GM18868 (cell line): ENCODE data around the gene APOM.

Source experiments
- ATAC-seq: cut with Tn5 transposase; IDR thresholded peaks from one replicate; pipeline ENCODE4 v1.9.1; 2021; ENCODE audit warnings: mild to moderate bottlenecking, moderate library complexity; ENCODE audit not compliant: unreplicated experiment

The APOM gene

GRCh38 chr6:31702819-31703716, 47.4 kb downstream of the APOM start, which contains the start of gene ABHD16A:
ABHD16A (minus strand) TSS chr6:31703324; CDS start chr6:31703281, 43 bp downstream.
- peak; percentile 94 for ATAC-seq

GRCh38 chr6:31705931-31706330, 50.2 kb downstream of the APOM start:
- no peak for ATAC-seq

GRCh38 chr6:31706599-31706998, 50.9 kb downstream of the APOM start, which contains the start of gene LY6G6F:
LY6G6F (plus strand) TSS chr6:31706866; CDS start chr6:31706907, 41 bp downstream.
- no peak for ATAC-seq

- ATAC-seq: no peak
These were observed 52.0 kb downstream of the APOM start for GRCh38 chr6:31707701-31708100.
